Liver (tissue), 9 donors: ENCODE measurements around the gene MSH5. TPM values are rescaled to one million over a fixed set of nuclear protein-coding genes. Genes with fewer than 3 reads are reported as not detected.

ENCODE experiments used
- DNase-seq: peaks from one replicate; pipeline ENCODE4 v3.0.0-alpha.2; 2017; ENCODE audit warnings: low spot score
- H3K27ac ChIP-seq, 2 donors: one replicate each; pipeline ENCODE4 v1.7.0; 2013; ENCODE audit warnings: inconsistent platforms in 2 of 2, low read length in 2 of 2, control low read depth in 1 of 2, low read depth in 1 of 2, mild to moderate bottlenecking in 1 of 2
- H3K27me3 ChIP-seq, 4 donors: one replicate each; pipeline versions ENCODE4 v1.6.1 to v1.7.0; 2013; ENCODE audit warnings: low read length in 3 of 4, inconsistent platforms in 1 of 4, mild to moderate bottlenecking in 1 of 4, moderate library complexity in 1 of 4; ENCODE audit not compliant: control insufficient read depth in 4 of 4, insufficient read depth in 4 of 4
- H3K36me3 ChIP-seq, 4 donors: one replicate each; pipeline versions ENCODE4 v1.6.1 to v1.7.0; 2013; ENCODE audit warnings: low read length in 3 of 4, mild to moderate bottlenecking in 3 of 4, low read depth in 1 of 4, moderate library complexity in 1 of 4; ENCODE audit not compliant: control insufficient read depth in 4 of 4, insufficient read depth in 3 of 4
- H3K4me1 ChIP-seq, 4 donors: one replicate each; pipeline versions ENCODE4 v1.6.1 to v1.7.0; 2013; ENCODE audit warnings: low read length in 3 of 4, mild to moderate bottlenecking in 3 of 4, moderate library complexity in 1 of 4; ENCODE audit not compliant: control insufficient read depth in 4 of 4, insufficient read depth in 4 of 4
- H3K4me3 ChIP-seq, 3 donors: one replicate each; pipeline versions ENCODE4 v1.6.1 to v1.7.0; 2013; ENCODE audit warnings: low read length in 3 of 3, control low read depth in 1 of 3, low read depth in 1 of 3, mild to moderate bottlenecking in 1 of 3
- H3K9ac ChIP-seq, 2 donors: one replicate each; pipeline ENCODE4 v1.7.0; 2013; ENCODE audit warnings: low read length in 2 of 2, mild to moderate bottlenecking in 2 of 2, moderate library complexity in 2 of 2, control low read depth in 1 of 2, low read depth in 1 of 2
- H3K9me3 ChIP-seq, 4 donors: one replicate each; pipeline versions ENCODE4 v1.6.1 to v1.7.0; 2013; ENCODE audit warnings: low read length in 3 of 4; ENCODE audit not compliant: control insufficient read depth in 4 of 4
- ATF3 ChIP-seq: IDR thresholded peaks from 2 replicates; pipeline ENCODE4 v1.6.1; 2016; ENCODE audit warnings: antibody characterized with exemption
- CTCF ChIP-seq: fragments of 150-350 bp; IDR thresholded peaks from 2 replicates; pipeline ENCODE4 v1.5.1; 2017; ENCODE audit warnings: improper control_type of control experiment, low read depth, low read length; ENCODE audit not compliant: missing input control
- EGR1 ChIP-seq, 2 donors: IDR thresholded peaks; 2 replicates each; pipeline ENCODE4 v1.6.1; 2016 to 2018; ENCODE audit warnings: antibody characterized with exemption in 2 of 2, low read depth in 2 of 2
- FOXA1 ChIP-seq: IDR thresholded peaks from 2 replicates; pipeline ENCODE4 v1.6.1; 2016; ENCODE audit warnings: antibody characterized with exemption
- GABPA ChIP-seq, 2 donors: IDR thresholded peaks in 1 of 2; conservative IDR thresholded peaks in 1 of 2; 2 replicates each; pipeline ENCODE4 v1.6.1; 2016; ENCODE audit warnings: antibody characterized with exemption in 2 of 2, mild to moderate bottlenecking in 1 of 2, moderate library complexity in 1 of 2
- HNF4A ChIP-seq, 2 donors: conservative IDR thresholded peaks; 2 replicates each; pipeline ENCODE4 v1.6.1; 2016; ENCODE audit warnings: antibody characterized with exemption in 2 of 2, mild to moderate bottlenecking in 2 of 2
- HNF4G ChIP-seq: IDR thresholded peaks from 2 replicates; pipeline ENCODE4 v1.6.1; 2016; ENCODE audit warnings: antibody characterized with exemption
- JUND ChIP-seq, 2 donors: IDR thresholded peaks; 2 replicates each; pipeline ENCODE4 v1.6.1; 2016; ENCODE audit warnings: antibody characterized with exemption in 2 of 2
- NR2F2 ChIP-seq: IDR thresholded peaks from 2 replicates; pipeline ENCODE4 v1.6.1; 2016; ENCODE audit warnings: antibody characterized with exemption
- RAD21 ChIP-seq, 2 donors: IDR thresholded peaks; 2 replicates each; pipeline ENCODE4 v1.6.1; 2016; ENCODE audit warnings: antibody characterized with exemption in 2 of 2, mild to moderate bottlenecking in 2 of 2
- REST ChIP-seq: IDR thresholded peaks from 2 replicates; pipeline ENCODE4 v1.6.1; 2016; ENCODE audit warnings: antibody characterized with exemption, mild to moderate bottlenecking
- RXRA ChIP-seq, 2 donors: IDR thresholded peaks; 2 replicates each; pipeline ENCODE4 v1.6.1; 2017 to 2018; ENCODE audit warnings: antibody characterized with exemption in 2 of 2, mild to moderate bottlenecking in 1 of 2
- SP1 ChIP-seq: IDR thresholded peaks from 2 replicates; pipeline ENCODE4 v1.6.1; 2018; ENCODE audit warnings: antibody characterized with exemption, mild to moderate bottlenecking
- TAF1 ChIP-seq: conservative IDR thresholded peaks from 2 replicates; pipeline ENCODE4 v1.6.1; 2016; ENCODE audit warnings: antibody characterized with exemption, mild to moderate bottlenecking
- YY1 ChIP-seq: IDR thresholded peaks from 2 replicates; pipeline ENCODE4 v1.6.1; 2016; ENCODE audit warnings: antibody characterized with exemption, mild to moderate bottlenecking
- ZBTB33 ChIP-seq: IDR thresholded peaks from 2 replicates; pipeline ENCODE4 v1.6.1; 2016; ENCODE audit warnings: antibody characterized with exemption
- WGBS: extraction: QIAGEN DNeasy Blood & Tissue Kit; methylation state at CpG from one replicate; pipeline ENCODE4 v1.1.7; 2013; 5-methylcytosine and 5-hydroxymethylcytosine counted together
- polyA plus RNA-seq, 2 donors: library from polyadenylated mRNA; stranded (reverse) in 1 of 2; unstranded in 1 of 2; fragments of 200-250 nt in 1 of 2; fragments of >200 nt in 1 of 2; fragmentation: Nextera tagmentation in 1 of 2; extraction: Ambion mirVana in 1 of 2; gene quantifications; one replicate each; pipeline versions ENCODE4 v1.2.1 to v1.2.3, GENCODE V29; 2013 to 2015
- total RNA-seq, 2 donors: library from RNA; depleted of rRNA; stranded (reverse); fragments of >200 nt; gene quantifications; one replicate each; pipeline ENCODE4 v1.2.3, GENCODE V29; 2014
- donor health status: healthy.
- donor health status: healthy.
- donor health status: healthy.
- donor health status: healthy.
- donor health status: healthy.

MSH5 gene
- total and polyA plus RNA-seq, 4 donors, result 1.2 to 6.4 (median 4.0) TPM

- 91% methylated on average over 7 of the region's 7 CpGs for WGBS
- no peak for DNase-seq
- Histone ChIP-seq H3K36me3 (no peaks in the 10 kb centered on the region), H3K9ac (no peak overlapping the region), H3K27ac (no peak overlapping the region), H3K4me3 (no peak overlapping the region), H3K27me3 (no peaks in the 10 kb centered on the region), H3K4me1 (no peaks in the 10 kb centered on the region), H3K9me3 (no peaks in the 10 kb centered on the region)
- TF ChIP-seq EGR1 (IDR thresholded peaks at IDR 0.05; ENCODE audit: low read depth in 2 of 2) (no peak), RXRA (IDR thresholded peaks at IDR 0.05) (no peak), JUND (IDR thresholded peaks at IDR 0.05) (no peak), YY1 (no peak), NR2F2 (no peak), TAF1 (no peak), SP1 (no peak), ATF3 (no peak), REST (no peak), GABPA (IDR thresholded peaks at IDR 0.05 in 1 of 2, conservative IDR thresholded peaks at IDR 0.05 in 1 of 2) (no peak), HNF4G (no peak), CTCF (no peak)
These were observed 10.7 kb downstream of the MSH5 start for GRCh38 chr6:31750411-31751022.

GRCh38 chr6:31752739-31753319 is 13.0 kb downstream of the MSH5 start:
- Histone ChIP-seq H3K27me3 (no peaks in the 10 kb centered on the region), H3K4me3 (no peak overlapping the region), H3K4me1 (no peaks in the 10 kb centered on the region), H3K27ac (no peak overlapping the region), H3K36me3 (no peaks in the 10 kb centered on the region), H3K9ac (no peak overlapping the region), H3K9me3 (no peaks in the 10 kb centered on the region)
- TF ChIP-seq YY1 (no peak), SP1 (no peak), ATF3 (no peak), FOXA1 (no peak), ZBTB33 (no peak), HNF4A (conservative IDR thresholded peaks at IDR 0.05) (no peak), RAD21 (IDR thresholded peaks at IDR 0.05) (no peak), TAF1 (no peak), REST (no peak)
- 81% methylated on average over 8 of the region's 8 CpGs for WGBS
- DNase-seq, result no peak
